ENCODE data around the gene CPSF3. TPM values are rescaled to one million over a fixed set of nuclear protein-coding genes. Genes with fewer than 3 reads are reported as not detected.
"Not testable (repeated sequence)": the region's sequence is repeated elsewhere in the genome, so short reads cannot be mapped to it uniquely, and the experiment has no call there.

CPSF3 gene
- total RNA-seq, 2 donors from 2014 or later, result 46.6 to 58.4 TPM

- DNase-seq (ENCODE audit: low spot score); H3K27ac Mint-ChIP-seq; H3K4me3 Mint-ChIP-seq; H3K9me3 Mint-ChIP-seq; ATAC-seq; H3K4me1 Mint-ChIP-seq (ENCODE audit: low read depth in 2 of 2); H3K27me3 Mint-ChIP-seq: not testable (repeated sequence)
- peaks cover 19% of the 10 kb centered on the region for H3K36me3 Mint-ChIP-seq
Measured at GRCh38 chr2:9513946-9514345, 90.5 kb downstream of the CPSF3 start.

- no peak overlapping the region for H3K4me3 Mint-ChIP-seq
- DNase-seq (ENCODE audit: low spot score), result no peak
- H3K27me3 Mint-ChIP-seq, result no peaks in the 10 kb centered on the region
- peaks cover 0 to 3% of the 10 kb centered on the region in 2 donors for H3K4me1 Mint-ChIP-seq (ENCODE audit: low read depth in 2 of 2)
- no peaks in the 10 kb centered on the region for H3K9me3 Mint-ChIP-seq
- no peak for ATAC-seq
- peaks cover 24% of the 10 kb centered on the region for H3K36me3 Mint-ChIP-seq
- H3K27ac Mint-ChIP-seq, result no peak overlapping the region
Measured at GRCh38 chr2:9517118-9517782, 93.8 kb downstream of the CPSF3 start.

- H3K36me3 Mint-ChIP-seq, result peaks cover 23% of the 10 kb centered on the region
- no peak overlapping the region for H3K27ac Mint-ChIP-seq
Measured at GRCh38 chr2:9518163-9518562, 94.7 kb downstream of the CPSF3 start.

GRCh38 chr2:9518780-9519179 lies 95.3 kb downstream of the CPSF3 start:
- Mint-ChIP-seq H3K27ac (no peak overlapping the region), H3K36me3 (peaks cover 24% of the 10 kb centered on the region), H3K27me3 (no peaks in the 10 kb centered on the region), H3K4me3 (no peak overlapping the region), H3K4me1 (ENCODE audit: low read depth in 2 of 2) (peaks cover 0 to 2% of the 10 kb centered on the region in 2 donors), H3K9me3 (no peaks in the 10 kb centered on the region)
- no peak for DNase-seq (ENCODE audit: low spot score)
- no peak for ATAC-seq

More at GRCh38 chr2:9518163-9518562, 94.7 kb downstream of the CPSF3 start:
- DNase-seq (ENCODE audit: low spot score), result no peak
- Mint-ChIP-seq H3K27me3 (no peaks in the 10 kb centered on the region), H3K4me3 (no peak overlapping the region), H3K9me3 (no peaks in the 10 kb centered on the region), H3K4me1 (ENCODE audit: low read depth in 2 of 2) (peaks cover 0 to 3% of the 10 kb centered on the region in 2 donors)
- no peak for ATAC-seq

- DNase-seq (ENCODE audit: low spot score) (no peak), ATAC-seq (no peak)
- Mint-ChIP-seq H3K27ac (no peak overlapping the region), H3K27me3 (no peaks in the 10 kb centered on the region), H3K36me3 (peaks cover 26% of the 10 kb centered on the region), H3K9me3 (no peaks in the 10 kb centered on the region), H3K4me1 (ENCODE audit: low read depth in 2 of 2) (peaks cover 0 to 3% of the 10 kb centered on the region in 2 donors), H3K4me3 (no peak overlapping the region)
Measured at GRCh38 chr2:9519250-9519649, 95.8 kb downstream of the CPSF3 start.

Other genes with a start within 250 kb of the CPSF3 start
- not detected for gene ASAP2, start 216.8 kb upstream of the CPSF3 start, total RNA-seq
- 100 to 1,000 TPM; 132 to 167 TPM for gene ITGB1BP1, start 126 bp upstream of the CPSF3 start, total RNA-seq
- 10 to 100 TPM; 46.1 to 47.2 TPM for gene IAH1, start 50.9 kb downstream of the CPSF3 start, total RNA-seq
- gene ADAM17, start 132.2 kb downstream of the CPSF3 start, total RNA-seq, result 10 to 100 TPM; 62.1 to 85.1 TPM
- 100 to 1,000 TPM; 221 to 318 TPM for gene YWHAQ, start 207.3 kb downstream of the CPSF3 start, total RNA-seq

Data from natural killer cell treated with Interleukin-12 subunit alpha and Interleukin-12 subunit beta and Interleukin-15 and Interleukin-18, amount 100 ng/mL, for 72 hours (primary cell).